Dendritic cell treated with granulocyte-macrophage colony-stimulating factor and Interleukin-4, amounts not matched to agents 40 ng/mL and 50 ng/mL, for 4 days (primary cell): ENCODE results near the gene DMD.
"Not testable (repeated sequence)": the region's sequence is repeated elsewhere in the genome, so short reads cannot be mapped to it uniquely, and the experiment has no call there.

ENCODE experiments used
- H3K27ac Mint-ChIP-seq: one replicate; pipeline ENCODE4 v1.8.0; 2022; ENCODE audit warnings: mild to moderate bottlenecking, mixed read lengths
- H3K27me3 Mint-ChIP-seq: one replicate; pipeline ENCODE4 v1.8.0; 2022; ENCODE audit warnings: mild to moderate bottlenecking, mixed read lengths
- H3K36me3 Mint-ChIP-seq: one replicate; pipeline ENCODE4 v1.8.0; 2022; ENCODE audit warnings: low read depth, mixed read lengths
- H3K4me1 Mint-ChIP-seq: one replicate; pipeline ENCODE4 v1.8.0; 2022; ENCODE audit warnings: low read depth, mixed read lengths
- H3K4me3 Mint-ChIP-seq: one replicate; pipeline ENCODE4 v1.8.0; 2022; ENCODE audit warnings: mild to moderate bottlenecking, moderate library complexity, mixed read lengths
- H3K9me3 Mint-ChIP-seq: one replicate; pipeline ENCODE4 v1.8.0; 2022; ENCODE audit warnings: mixed read lengths
- intact Hi-C: fragments of 100-400 bp; cut with micrococcal nuclease; formaldehyde crosslinking; loops from one replicate; pipeline ENCODE4 v1.15.0; 2022

The DMD gene

DNA sequence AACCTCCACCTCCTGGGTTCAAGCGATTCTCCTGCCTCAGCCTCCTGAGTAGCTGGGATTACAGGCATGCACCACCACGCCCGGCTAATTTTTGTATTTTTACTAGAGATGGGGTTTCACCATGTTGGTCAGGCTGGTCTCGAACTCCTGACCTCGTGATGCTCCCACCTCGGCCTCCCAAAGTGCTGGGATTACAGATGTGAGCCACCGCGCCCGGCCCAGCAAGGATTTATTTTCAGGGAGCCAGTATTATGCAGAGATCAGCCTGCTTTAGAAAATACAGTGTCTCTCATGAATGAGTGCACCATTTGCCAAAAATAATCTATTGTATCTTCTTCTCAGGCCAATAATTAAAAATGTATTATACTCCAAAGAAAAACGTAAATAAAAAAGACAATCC is 26.5 kb downstream of the DMD start:
- H3K4me1 Mint-ChIP-seq, H3K4me3 Mint-ChIP-seq, H3K9me3 Mint-ChIP-seq, H3K36me3 Mint-ChIP-seq, H3K27me3 Mint-ChIP-seq, intact Hi-C loops, H3K27ac Mint-ChIP-seq: not testable (repeated sequence)

DNA sequence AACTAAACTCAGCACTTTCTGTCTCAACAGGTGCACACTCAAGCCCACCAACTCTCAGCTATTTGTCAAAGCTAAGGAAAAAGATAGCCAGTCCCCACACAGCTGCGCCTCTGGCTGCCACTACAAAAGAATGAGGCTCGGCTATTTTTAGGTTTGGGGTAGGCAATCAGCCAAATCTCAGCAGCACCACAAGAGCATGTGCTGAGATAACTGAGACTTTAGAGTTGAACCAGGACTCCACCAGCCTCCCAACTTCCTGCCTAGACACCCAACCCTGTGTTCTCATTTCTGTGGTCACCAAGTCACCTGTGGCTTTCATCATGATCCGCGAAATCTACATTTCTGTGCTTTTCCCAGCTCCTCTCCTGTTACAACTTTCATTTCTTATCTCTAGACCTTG is 28.0 kb downstream of the DMD start:
- Mint-ChIP-seq H3K36me3 (no peaks in the 10 kb centered on the region), H3K4me1 (no peaks in the 10 kb centered on the region), H3K27me3 (no peaks in the 10 kb centered on the region), H3K4me3 (no peak overlapping the region), H3K9me3 (no peaks in the 10 kb centered on the region), H3K27ac (no peak overlapping the region)
- intact Hi-C loops: no loop called here

DNA sequence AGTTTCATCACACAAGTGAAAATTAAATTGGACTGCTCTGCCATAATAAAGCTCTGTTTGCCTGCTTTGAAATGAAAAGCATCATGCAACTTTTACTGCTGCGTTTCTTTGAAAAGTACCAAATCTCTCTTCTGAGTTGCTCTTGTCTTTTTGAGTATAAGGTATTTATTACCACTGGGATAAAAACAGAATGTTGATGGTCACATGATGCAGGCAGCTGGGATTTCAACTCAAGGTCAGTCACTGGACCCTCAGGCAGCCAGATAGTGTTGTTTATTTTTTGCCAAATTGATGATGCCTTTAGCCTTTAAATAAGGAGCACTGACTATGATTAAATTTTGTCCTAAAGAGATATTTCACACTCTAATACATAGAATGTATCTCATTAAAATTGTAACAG is 32.7 kb downstream of the DMD start:
- no peaks in the 10 kb centered on the region for H3K4me1 Mint-ChIP-seq

DNA sequence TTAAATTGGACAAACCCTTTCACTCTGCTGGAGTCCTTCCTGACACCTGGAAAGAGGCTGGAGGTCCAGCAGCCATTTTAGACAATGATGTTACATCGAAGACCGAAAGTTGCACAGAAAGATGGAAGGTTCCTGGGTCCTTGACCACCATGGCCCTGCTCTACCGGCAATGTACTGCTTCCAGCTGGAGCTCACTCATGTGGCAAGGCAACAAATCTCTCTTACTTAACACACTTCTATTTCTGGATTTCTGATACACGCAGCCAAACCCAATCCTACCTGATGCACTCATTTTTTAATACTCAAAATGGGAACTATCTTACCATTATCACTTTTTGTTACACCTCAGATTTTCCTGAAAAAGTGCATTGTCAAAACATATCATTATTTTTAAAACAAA is 33.1 kb downstream of the DMD start:
- H3K27me3 Mint-ChIP-seq: no peaks in the 10 kb centered on the region
- H3K27ac Mint-ChIP-seq: no peak overlapping the region
- intact Hi-C loops: no loop called here
- H3K4me3 Mint-ChIP-seq: no peak overlapping the region
- H3K4me1 Mint-ChIP-seq: no peaks in the 10 kb centered on the region
- H3K36me3 Mint-ChIP-seq: no peaks in the 10 kb centered on the region
- no peaks in the 10 kb centered on the region for H3K9me3 Mint-ChIP-seq

More for the DNA sequence above, 32.7 kb downstream of the DMD start:
- intact Hi-C loops: no loop called here
- no peaks in the 10 kb centered on the region for H3K9me3 Mint-ChIP-seq
- no peaks in the 10 kb centered on the region for H3K27me3 Mint-ChIP-seq
- no peaks in the 10 kb centered on the region for H3K36me3 Mint-ChIP-seq
- no peak overlapping the region for H3K4me3 Mint-ChIP-seq
- no peak overlapping the region for H3K27ac Mint-ChIP-seq

DNA sequence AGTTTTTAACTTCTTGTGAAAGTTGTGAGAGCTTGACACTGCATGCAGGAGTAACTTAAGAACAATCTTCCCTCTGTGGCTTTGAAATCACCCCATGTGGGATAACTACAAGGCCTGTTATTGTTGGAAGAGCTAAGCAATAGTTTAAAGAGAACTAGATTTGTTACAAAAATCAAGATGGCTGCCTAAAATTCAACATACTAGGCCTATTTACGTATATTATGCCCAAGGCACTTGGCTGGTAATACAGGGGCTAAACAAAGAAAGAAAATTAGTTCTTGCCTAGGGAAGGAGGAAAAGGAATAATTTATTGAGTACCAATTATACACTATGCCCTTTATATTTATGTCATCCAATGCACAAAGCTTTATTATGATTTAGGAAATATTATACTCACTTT is 36.1 kb downstream of the DMD start:
- Mint-ChIP-seq H3K27ac (no peak overlapping the region), H3K36me3 (no peaks in the 10 kb centered on the region), H3K4me3 (no peak overlapping the region), H3K9me3 (no peaks in the 10 kb centered on the region), H3K27me3 (no peaks in the 10 kb centered on the region), H3K4me1 (no peaks in the 10 kb centered on the region)
- intact Hi-C loops: no loop called here

DNA sequence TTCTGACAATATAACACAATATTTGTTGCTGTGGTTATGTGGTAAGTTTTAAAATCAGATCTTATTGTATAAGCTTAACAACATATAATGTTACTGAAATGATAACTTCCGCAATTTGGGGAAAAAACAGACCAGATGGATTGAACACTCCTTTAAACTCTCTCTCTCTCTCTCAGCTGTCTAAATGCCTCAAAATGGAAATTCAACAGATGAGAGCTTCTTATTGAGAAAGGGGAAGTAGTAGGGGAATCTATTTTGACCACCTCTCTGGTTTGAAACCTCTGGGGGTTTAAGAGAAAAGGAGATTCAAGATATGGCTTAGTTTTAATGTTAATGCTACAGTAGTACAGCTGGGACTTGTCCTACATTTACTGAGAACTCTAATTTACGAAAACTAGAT is 40.3 kb downstream of the DMD start:
- no peak overlapping the region for H3K27ac Mint-ChIP-seq

DNA sequence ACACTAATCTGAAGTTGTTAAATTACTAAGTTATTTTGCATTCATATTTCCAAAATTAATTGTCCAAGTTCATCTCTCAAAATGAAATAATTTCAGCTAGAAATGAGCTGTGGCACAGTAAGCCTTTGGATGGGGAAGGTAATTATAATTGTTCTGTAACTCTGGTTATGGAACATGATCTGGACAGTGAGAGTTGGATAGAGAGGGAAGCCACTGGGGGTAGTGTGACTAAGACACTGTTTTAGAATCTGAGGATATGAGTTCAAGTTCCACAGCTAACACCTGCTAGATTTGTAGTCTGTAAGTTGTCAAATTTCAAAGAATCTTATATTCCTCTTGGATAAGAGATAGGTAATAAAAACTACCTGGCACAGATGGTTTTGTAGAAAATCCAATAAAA is 49.5 kb downstream of the DMD start:
- H3K4me3 Mint-ChIP-seq: no peak overlapping the region
- no peaks in the 10 kb centered on the region for H3K4me1 Mint-ChIP-seq
- H3K36me3 Mint-ChIP-seq: no peaks in the 10 kb centered on the region
- no peaks in the 10 kb centered on the region for H3K9me3 Mint-ChIP-seq
- intact Hi-C loops: no loop called here
- no peaks in the 10 kb centered on the region for H3K27me3 Mint-ChIP-seq
- H3K27ac Mint-ChIP-seq: no peak overlapping the region

More for the DNA sequence above, 40.3 kb downstream of the DMD start:
- Mint-ChIP-seq H3K36me3 (no peaks in the 10 kb centered on the region), H3K27me3 (no peaks in the 10 kb centered on the region), H3K4me3 (no peak overlapping the region), H3K9me3 (no peaks in the 10 kb centered on the region), H3K4me1 (no peaks in the 10 kb centered on the region)
- intact Hi-C loops: no loop called here

DNA sequence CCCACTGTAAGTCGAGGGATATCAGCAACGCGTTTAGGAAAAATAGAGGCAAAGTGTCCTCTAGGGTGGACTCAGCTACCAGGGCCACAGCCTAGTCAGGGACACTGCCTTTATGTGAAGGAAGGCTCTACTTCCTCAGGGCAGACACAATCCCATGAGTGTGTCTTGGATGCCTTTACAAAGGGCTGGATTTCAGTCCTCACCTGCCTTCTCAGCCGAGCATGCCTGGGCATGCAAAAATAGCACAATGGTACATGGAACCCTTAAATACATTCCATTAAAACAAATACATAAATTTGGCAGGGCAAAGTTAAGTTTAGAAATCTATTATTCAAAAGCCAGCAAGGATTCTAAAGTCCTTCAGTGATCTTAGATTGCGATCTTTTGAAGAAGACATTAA is 51.1 kb downstream of the DMD start:
- H3K9me3 Mint-ChIP-seq: no peaks in the 10 kb centered on the region
- no peak overlapping the region for H3K27ac Mint-ChIP-seq
- H3K36me3 Mint-ChIP-seq: no peaks in the 10 kb centered on the region
- H3K27me3 Mint-ChIP-seq: no peaks in the 10 kb centered on the region
- H3K4me1 Mint-ChIP-seq: no peaks in the 10 kb centered on the region
- no peak overlapping the region for H3K4me3 Mint-ChIP-seq
- intact Hi-C loops: no loop called here

DNA sequence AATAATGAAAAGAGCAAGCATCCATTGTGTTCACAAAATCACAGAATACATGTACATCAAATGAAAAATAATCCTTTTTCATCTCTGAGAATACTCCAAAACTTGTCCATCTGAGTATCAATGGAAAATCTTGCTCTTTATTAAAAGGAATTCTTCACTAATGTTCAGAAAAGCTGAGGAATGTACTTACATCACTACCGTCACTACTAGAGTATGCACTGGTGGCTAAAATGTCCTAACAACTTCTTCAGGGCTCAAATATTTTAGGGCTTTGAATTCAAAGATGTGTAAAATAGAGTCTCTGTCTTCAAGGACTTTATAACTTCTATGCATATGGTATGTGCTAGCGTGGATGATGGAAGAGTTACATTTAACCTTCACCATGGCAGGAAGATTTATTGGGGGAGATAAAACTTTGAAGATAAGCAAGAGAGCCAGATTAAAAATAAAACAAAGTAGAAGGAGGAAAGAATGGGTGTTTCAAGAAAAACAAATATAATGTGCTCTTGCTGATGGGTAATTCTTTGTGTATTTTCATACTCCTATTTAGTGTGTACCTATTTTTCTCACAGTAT is 55.1 kb downstream of the DMD start:
- H3K27ac Mint-ChIP-seq: no peak overlapping the region
- H3K4me3 Mint-ChIP-seq: no peak overlapping the region
- H3K36me3 Mint-ChIP-seq: no peaks in the 10 kb centered on the region
- H3K4me1 Mint-ChIP-seq: no peaks in the 10 kb centered on the region
- intact Hi-C loops: no loop called here
- H3K9me3 Mint-ChIP-seq: no peaks in the 10 kb centered on the region
- H3K27me3 Mint-ChIP-seq: no peaks in the 10 kb centered on the region

DNA sequence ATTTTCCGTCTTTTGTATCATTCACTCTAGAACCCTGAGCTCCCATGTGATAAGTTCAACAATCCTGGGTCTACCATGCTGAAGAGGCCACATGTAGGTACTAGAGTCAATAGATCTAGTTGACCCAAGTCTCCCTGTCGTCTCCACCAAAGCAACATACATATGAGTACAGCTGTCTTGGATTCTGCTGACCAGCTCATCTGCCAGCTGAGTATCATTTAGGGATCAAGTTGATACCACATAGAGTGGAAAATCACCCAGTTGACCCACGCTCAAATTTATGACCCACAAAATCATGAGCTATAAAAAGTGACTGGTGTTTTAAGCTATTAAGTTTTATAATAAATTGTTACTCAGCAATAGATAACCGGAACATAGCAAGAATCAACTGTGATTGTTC is 61.8 kb downstream of the DMD start:
- no peaks in the 10 kb centered on the region for H3K27me3 Mint-ChIP-seq
- no peaks in the 10 kb centered on the region for H3K4me1 Mint-ChIP-seq
- no peak overlapping the region for H3K27ac Mint-ChIP-seq
- H3K4me3 Mint-ChIP-seq: no peak overlapping the region
- H3K36me3 Mint-ChIP-seq: no peaks in the 10 kb centered on the region
- H3K9me3 Mint-ChIP-seq: no peaks in the 10 kb centered on the region
- intact Hi-C loops: no loop called here

DNA sequence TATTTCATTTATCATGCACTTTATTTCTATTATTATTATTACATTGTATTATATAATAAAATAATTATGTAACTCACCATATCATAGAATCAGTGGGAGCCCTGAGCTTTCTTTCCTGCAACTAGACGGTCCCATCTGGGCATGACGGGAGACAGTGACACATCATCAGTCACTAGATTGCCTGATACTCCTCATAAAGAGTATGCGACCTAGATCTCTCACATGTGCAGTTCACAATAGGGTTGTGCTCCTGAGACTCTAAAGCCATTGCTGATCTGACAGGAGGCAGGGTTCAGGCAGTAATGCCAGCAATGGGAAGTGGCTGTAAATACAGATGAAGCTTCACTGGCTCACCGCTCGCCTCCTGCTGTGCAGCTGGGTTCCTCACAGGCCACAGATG is 62.3 kb downstream of the DMD start:
- intact Hi-C loops: no loop called here

DNA sequence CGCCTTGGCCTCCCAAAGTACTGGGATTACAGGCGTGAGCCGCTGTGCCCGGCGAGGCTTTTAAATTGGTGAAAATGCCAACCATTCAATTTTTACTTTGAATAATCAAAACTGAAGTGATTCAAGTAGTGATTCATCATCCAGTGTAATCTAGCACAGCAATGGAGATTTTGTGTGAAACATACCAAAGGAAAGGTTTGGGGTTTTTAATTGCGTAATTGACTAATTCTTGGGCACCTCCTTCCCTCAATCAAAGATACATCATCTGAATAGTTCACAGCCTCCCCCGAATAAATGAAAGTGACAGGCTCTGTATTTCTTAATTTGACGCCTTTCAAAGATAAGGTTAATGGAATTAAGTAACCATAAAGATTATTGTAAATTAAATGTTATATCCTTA is 69.0 kb downstream of the DMD start:
- no peak overlapping the region for H3K4me3 Mint-ChIP-seq
- no peaks in the 10 kb centered on the region for H3K9me3 Mint-ChIP-seq
- intact Hi-C loops: no loop called here
- no peaks in the 10 kb centered on the region for H3K4me1 Mint-ChIP-seq
- no peaks in the 10 kb centered on the region for H3K36me3 Mint-ChIP-seq
- H3K27ac Mint-ChIP-seq: no peak overlapping the region
- H3K27me3 Mint-ChIP-seq: no peaks in the 10 kb centered on the region

More for the DNA sequence above, 62.3 kb downstream of the DMD start:
- Mint-ChIP-seq H3K36me3 (no peaks in the 10 kb centered on the region), H3K27ac (no peak overlapping the region), H3K4me1 (no peaks in the 10 kb centered on the region), H3K4me3 (no peak overlapping the region), H3K9me3 (no peaks in the 10 kb centered on the region), H3K27me3 (no peaks in the 10 kb centered on the region)

DNA sequence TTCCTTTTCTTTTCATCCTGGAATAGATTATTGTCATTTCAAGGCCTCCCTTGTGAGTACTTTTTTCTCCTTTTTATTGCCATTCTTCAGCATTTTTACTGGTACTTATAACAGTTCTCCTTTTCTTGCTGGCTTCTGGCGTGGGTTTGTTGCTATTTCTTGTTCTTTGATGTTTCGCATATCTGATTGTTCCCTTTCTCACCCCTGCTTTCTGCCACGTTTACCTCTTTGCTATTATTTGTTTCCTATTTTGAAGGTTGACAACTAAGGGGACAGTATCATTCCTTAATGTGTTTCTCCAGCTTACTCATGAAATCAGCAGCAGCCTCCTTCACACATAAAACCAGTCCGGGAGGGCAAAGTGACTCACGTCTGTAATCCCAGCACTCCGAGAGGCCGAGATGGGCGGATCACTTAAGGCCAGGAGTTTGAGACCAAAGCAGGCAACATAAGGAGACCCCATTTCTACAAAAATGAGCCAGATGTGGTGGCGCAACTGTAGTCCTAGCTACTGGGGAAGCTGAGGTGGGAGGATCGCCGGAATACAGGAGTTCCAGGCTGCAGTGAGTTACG is 72.6 kb downstream of the DMD start:
- Mint-ChIP-seq H3K9me3 (no peaks in the 10 kb centered on the region), H3K27me3 (no peaks in the 10 kb centered on the region), H3K4me3 (no peak overlapping the region), H3K4me1 (no peaks in the 10 kb centered on the region), H3K36me3 (no peaks in the 10 kb centered on the region), H3K27ac (no peak overlapping the region)
- intact Hi-C loops: no loop called here

DNA sequence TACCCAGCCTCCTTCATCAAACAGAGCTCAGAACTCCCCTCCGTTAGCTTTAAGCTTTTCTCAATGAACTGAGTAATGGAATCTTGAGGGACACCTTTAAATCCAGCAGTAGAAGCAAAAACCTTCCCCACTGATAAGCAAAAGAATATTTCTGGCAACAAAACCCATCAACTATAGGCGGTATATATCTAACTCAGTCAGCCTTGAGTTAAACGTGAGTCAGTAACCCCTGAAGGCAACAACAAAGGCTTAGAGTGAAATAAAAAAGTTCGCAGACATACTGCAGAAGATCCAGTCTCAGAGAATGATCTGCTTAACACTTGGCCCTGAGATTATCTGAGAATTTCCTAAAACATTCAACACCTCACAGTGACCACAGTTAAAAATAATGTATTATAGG is 77.2 kb downstream of the DMD start:
- intact Hi-C loops: no loop called here
- Mint-ChIP-seq H3K4me1 (no peaks in the 10 kb centered on the region), H3K36me3 (no peaks in the 10 kb centered on the region), H3K9me3 (no peaks in the 10 kb centered on the region), H3K27ac (no peak overlapping the region), H3K27me3 (no peaks in the 10 kb centered on the region), H3K4me3 (no peak overlapping the region)

DNA sequence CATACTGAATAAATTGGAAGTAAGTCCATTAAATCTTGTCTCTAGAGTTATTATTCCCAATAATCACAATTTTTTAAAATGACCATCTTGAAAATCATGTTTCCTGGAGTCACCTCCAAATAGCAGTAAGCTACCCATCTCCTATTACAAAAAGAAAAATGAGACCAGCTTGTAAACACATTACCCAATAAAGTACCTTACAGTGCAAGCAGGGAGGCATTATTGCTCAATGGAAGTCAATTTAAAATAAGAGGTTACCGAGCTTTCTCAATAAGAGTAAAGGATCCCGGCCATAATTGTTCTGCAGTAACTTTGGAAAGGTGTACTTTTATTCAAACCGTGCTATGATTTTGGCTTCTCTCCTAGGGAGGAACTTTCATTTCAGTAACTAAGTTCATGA is 78.0 kb downstream of the DMD start:
- Mint-ChIP-seq H3K9me3 (no peaks in the 10 kb centered on the region), H3K36me3 (no peaks in the 10 kb centered on the region), H3K27ac (no peak overlapping the region), H3K27me3 (no peaks in the 10 kb centered on the region), H3K4me1 (no peaks in the 10 kb centered on the region), H3K4me3 (no peak overlapping the region)
- intact Hi-C loops: no loop called here
